ENCODE results near the gene MAGEA6. TPM values are rescaled to one million over a fixed set of nuclear protein-coding genes. Genes with fewer than 3 reads are reported as not detected.
"Not testable (repeated sequence)": the region's sequence is repeated elsewhere in the genome, so short reads cannot be mapped to it uniquely, and the experiment has no call there.

Gene MAGEA6
- total and polyA plus RNA-seq, 2 donors, result 0.05 TPM; not detected in 1

DNA sequence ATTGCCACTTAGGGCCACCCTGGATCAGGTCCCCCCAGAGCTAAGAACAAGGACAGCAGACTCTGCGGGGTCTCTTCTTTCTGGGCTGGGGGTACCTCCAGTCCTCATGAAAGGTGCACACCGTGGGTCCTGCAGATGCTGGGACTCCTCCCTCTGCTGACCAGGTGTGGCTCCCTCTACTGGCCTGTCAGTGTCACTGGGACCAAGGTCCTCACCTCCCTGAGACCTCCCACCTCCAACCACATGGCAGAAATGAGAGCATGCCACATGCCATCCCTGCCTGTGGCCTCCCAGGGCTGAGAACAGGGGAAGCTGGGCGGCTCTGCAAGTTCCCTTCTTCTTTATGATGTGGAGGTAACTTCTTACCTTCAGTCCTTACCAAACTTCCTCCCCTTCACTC lies 17.6 kb upstream of the MAGEA6 start:
- not testable (repeated sequence) for H3K27ac ChIP-seq (ENCODE audit: low read depth in 1 of 2, low read length in 1 of 2); H3K9me3 ChIP-seq (ENCODE audit: control insufficient read depth in 2 of 2, insufficient read depth in 1 of 2, low read length in 1 of 2); H3K4me1 ChIP-seq (ENCODE audit: control insufficient read depth in 2 of 2, insufficient read depth in 2 of 2, low read length in 2 of 2); DNase-seq (ENCODE audit: low read depth in 6 of 9, low spot score in 9 of 9); H3K27me3 ChIP-seq (ENCODE audit: control insufficient read depth in 2 of 2, insufficient read depth in 1 of 2, low read length in 1 of 2); H3K36me3 ChIP-seq (ENCODE audit: control insufficient read depth in 2 of 2, insufficient read depth in 2 of 2, low read length in 1 of 2); H3K4me3 ChIP-seq (ENCODE audit: low read length in 2 of 2)
- no CpG with 5 or more reads among the region's 3 CpGs for WGBS

DNA sequence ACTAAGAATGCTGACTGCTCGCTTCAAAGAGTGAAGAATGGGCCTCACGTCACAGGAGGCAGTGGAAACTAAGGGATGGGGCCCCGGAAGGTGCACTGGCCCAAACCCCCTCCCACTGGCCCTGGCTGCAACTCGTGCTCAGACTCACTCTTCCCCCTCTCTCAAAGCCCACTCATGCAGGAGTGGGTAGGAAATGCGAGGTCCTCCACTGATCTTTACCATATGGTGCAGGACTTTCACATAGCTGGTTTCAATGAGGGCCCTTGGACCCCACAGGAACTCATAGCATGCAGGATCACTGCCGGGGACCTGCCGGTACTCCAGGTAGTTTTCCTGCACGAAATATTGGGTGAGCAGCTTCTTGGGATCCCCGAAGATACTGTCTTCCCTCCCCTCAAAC lies 2.9 kb downstream of the MAGEA6 start:
- not testable (repeated sequence) for DNase-seq (ENCODE audit: low read depth in 6 of 9, low spot score in 9 of 9)
- WGBS, result 86% methylated on average over 9 of the region's 9 CpGs

DNA sequence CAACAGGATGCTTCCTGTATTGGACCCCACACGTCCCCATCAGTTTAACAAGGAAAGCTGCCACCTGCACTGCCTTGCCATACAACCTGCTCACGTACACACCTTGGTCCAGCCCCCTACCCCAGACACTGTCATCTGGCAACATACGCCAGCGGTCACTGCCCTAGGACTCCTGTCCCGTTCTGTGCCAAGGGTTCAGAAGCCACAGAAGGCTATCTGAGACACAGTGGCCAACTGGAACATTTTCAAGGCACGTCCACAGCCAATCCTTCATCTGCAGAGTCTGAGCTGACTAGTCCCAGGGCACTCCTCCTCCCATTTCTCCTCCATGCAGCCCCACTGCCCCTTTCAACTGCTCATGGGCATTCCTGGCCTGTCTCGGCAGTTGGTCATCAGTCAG lies 7.9 kb downstream of the MAGEA6 start:
- H3K4me1 ChIP-seq (ENCODE audit: control insufficient read depth in 2 of 2, insufficient read depth in 2 of 2, low read length in 2 of 2); H3K27me3 ChIP-seq (ENCODE audit: control insufficient read depth in 2 of 2, insufficient read depth in 1 of 2, low read length in 1 of 2); DNase-seq (ENCODE audit: low read depth in 6 of 9, low spot score in 9 of 9); H3K4me3 ChIP-seq (ENCODE audit: low read length in 2 of 2); H3K9me3 ChIP-seq (ENCODE audit: control insufficient read depth in 2 of 2, insufficient read depth in 1 of 2, low read length in 1 of 2); H3K27ac ChIP-seq (ENCODE audit: low read depth in 1 of 2, low read length in 1 of 2); H3K36me3 ChIP-seq (ENCODE audit: control insufficient read depth in 2 of 2, insufficient read depth in 2 of 2, low read length in 1 of 2): not testable (repeated sequence)
- WGBS, result 92% methylated on average over 3 of the region's 7 CpGs

More for the DNA sequence above, 2.9 kb downstream of the MAGEA6 start:
- not testable (repeated sequence) for H3K27ac ChIP-seq (ENCODE audit: low read depth in 1 of 2, low read length in 1 of 2); H3K36me3 ChIP-seq (ENCODE audit: control insufficient read depth in 2 of 2, insufficient read depth in 2 of 2, low read length in 1 of 2); H3K27me3 ChIP-seq (ENCODE audit: control insufficient read depth in 2 of 2, insufficient read depth in 1 of 2, low read length in 1 of 2); H3K9me3 ChIP-seq (ENCODE audit: control insufficient read depth in 2 of 2, insufficient read depth in 1 of 2, low read length in 1 of 2); H3K4me1 ChIP-seq (ENCODE audit: control insufficient read depth in 2 of 2, insufficient read depth in 2 of 2, low read length in 2 of 2); H3K4me3 ChIP-seq (ENCODE audit: low read length in 2 of 2)

DNA sequence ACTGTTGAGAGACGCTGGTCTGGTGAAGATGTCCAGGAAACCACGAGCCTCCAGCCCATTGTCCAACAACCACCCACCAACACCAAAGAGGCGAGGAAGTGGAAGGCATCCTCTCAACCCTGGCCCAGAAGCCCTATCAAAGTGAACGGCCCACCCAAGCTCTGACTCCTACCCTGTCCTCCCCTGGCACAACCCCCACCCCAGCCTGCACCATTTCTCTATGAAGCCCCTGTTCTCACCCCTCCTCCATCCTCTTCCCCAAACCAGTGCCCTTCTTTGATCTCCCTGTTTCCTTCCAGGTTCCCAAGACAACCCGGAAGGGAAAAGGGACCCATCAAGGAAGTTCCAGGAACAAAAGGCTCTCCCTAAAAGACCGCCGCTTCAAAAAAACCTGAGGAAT lies 9.9 kb downstream of the MAGEA6 start:
- not testable (repeated sequence) for H3K4me1 ChIP-seq (ENCODE audit: control insufficient read depth in 2 of 2, insufficient read depth in 2 of 2, low read length in 2 of 2); H3K27ac ChIP-seq (ENCODE audit: low read depth in 1 of 2, low read length in 1 of 2); DNase-seq (ENCODE audit: low read depth in 6 of 9, low spot score in 9 of 9); H3K4me3 ChIP-seq (ENCODE audit: low read length in 2 of 2); H3K36me3 ChIP-seq (ENCODE audit: control insufficient read depth in 2 of 2, insufficient read depth in 2 of 2, low read length in 1 of 2); H3K9me3 ChIP-seq (ENCODE audit: control insufficient read depth in 2 of 2, insufficient read depth in 1 of 2, low read length in 1 of 2); H3K27me3 ChIP-seq (ENCODE audit: control insufficient read depth in 2 of 2, insufficient read depth in 1 of 2, low read length in 1 of 2)
- 75% methylated on average over 2 of the region's 7 CpGs for WGBS

DNA sequence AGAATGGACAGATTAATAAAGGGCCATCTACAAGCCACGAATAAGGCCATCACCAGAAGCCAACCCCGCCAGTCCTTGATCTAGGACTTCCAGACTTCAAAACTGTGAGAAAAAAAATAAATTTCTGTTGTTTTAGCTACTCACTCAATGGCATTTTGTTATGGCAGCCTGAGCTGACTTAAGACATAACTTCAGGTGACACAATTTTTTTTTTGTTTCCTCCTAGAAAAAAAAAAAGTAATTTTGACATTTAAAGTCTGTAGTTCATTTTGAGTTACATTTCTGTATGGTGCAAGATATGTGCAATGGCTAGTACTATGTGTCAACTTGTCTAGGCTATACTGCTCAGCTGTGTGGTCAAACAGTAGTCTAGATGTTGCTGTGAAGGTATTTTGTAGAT lies 10.6 kb downstream of the MAGEA6 start, which contains the start of gene CSAG3:
CSAG3 (plus strand) TSS at position 301 of the 400 bp plus-strand sequence.
- H3K36me3 ChIP-seq (ENCODE audit: control insufficient read depth in 2 of 2, insufficient read depth in 2 of 2, low read length in 1 of 2); H3K27me3 ChIP-seq (ENCODE audit: control insufficient read depth in 2 of 2, insufficient read depth in 1 of 2, low read length in 1 of 2); DNase-seq (ENCODE audit: low read depth in 6 of 9, low spot score in 9 of 9); H3K4me3 ChIP-seq (ENCODE audit: low read length in 2 of 2); H3K4me1 ChIP-seq (ENCODE audit: control insufficient read depth in 2 of 2, insufficient read depth in 2 of 2, low read length in 2 of 2); H3K27ac ChIP-seq (ENCODE audit: low read depth in 1 of 2, low read length in 1 of 2); H3K9me3 ChIP-seq (ENCODE audit: control insufficient read depth in 2 of 2, insufficient read depth in 1 of 2, low read length in 1 of 2): not testable (repeated sequence)
- no CpG with 5 or more reads among the region's 2 CpGs for WGBS

DNA sequence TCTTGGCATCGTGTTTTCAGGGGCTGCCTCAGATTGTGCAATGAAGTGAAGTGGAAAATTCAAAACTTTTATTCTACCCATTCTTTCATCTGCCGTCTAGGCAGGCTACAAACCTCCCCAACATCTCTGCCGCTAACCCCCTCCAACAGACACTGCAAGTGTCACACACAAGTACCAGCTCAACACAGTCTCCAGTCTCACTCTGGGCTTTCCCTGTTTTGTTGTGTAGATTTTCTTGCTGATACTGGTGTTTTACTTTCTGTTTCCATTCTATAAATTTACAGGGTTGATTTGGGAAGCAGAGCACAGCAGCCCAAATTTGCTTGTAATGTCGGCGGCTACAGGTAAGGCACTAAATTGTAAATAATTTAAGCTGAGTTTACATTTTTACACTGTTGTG lies 14.6 kb downstream of the MAGEA6 start:
- not testable (repeated sequence) for H3K27ac ChIP-seq (ENCODE audit: low read depth in 1 of 2, low read length in 1 of 2); H3K4me3 ChIP-seq (ENCODE audit: low read length in 2 of 2); DNase-seq (ENCODE audit: low read depth in 6 of 9, low spot score in 9 of 9); H3K4me1 ChIP-seq (ENCODE audit: control insufficient read depth in 2 of 2, insufficient read depth in 2 of 2, low read length in 2 of 2); H3K36me3 ChIP-seq (ENCODE audit: control insufficient read depth in 2 of 2, insufficient read depth in 2 of 2, low read length in 1 of 2); H3K27me3 ChIP-seq (ENCODE audit: control insufficient read depth in 2 of 2, insufficient read depth in 1 of 2, low read length in 1 of 2); H3K9me3 ChIP-seq (ENCODE audit: control insufficient read depth in 2 of 2, insufficient read depth in 1 of 2, low read length in 1 of 2)
- WGBS, result no CpG with 5 or more reads among the region's 5 CpGs

DNA sequence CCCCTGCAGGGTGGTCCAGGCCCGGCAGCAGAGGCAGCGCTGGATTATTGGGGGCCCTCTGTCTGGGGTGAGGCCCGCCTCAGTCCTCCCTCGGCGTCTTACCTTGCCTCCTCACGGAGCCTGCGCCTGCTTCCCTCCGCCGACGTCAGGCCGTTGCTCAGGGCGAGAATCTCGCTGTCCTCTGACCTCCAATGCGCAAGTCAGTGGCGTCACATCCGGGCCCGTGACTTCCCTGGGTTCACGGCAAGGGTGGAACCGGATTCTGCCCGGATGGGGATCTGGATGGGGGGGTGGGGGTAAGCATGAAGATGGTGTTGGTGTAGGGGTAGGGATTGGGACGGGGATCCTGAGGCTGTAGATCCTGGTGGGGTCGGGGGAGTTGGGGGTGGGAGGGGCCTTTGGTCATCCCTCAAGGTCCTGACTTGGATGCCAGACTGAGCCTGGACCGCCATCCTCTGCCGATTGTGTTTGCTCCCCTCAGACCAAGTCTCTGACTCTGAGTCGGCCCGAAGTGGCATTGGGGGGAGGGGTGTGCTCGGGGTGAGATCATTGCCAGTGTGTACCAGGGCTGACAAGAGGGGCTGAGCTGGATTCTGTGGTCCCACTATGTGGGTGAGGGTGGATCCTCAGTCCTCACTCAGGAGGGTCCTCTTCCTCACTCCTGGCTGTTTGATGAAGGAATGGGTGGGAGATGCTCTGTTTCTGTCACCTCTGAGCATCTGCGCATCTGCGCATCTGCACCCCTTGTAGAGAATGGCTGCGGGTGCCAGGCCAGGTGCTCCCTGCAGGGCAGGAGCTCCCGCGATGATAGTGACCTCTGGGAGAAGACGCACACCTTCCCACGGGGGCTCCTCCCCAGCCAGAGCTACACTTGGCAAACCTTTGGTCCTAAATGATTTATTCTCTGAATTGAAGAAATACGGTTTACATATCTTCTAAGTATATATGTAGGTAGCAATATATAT lies 15.5 kb downstream of the MAGEA6 start, which contains the start of gene MAGEA2:
MAGEA2 (minus strand) TSS at position 157 of the 965 bp plus-strand sequence. CDS start 2,479 bp downstream, outside the sequence.
- not testable (repeated sequence) for H3K4me1 ChIP-seq (ENCODE audit: control insufficient read depth in 2 of 2, insufficient read depth in 2 of 2, low read length in 2 of 2); H3K36me3 ChIP-seq (ENCODE audit: control insufficient read depth in 2 of 2, insufficient read depth in 2 of 2, low read length in 1 of 2); H3K4me3 ChIP-seq (ENCODE audit: low read length in 2 of 2); H3K27ac ChIP-seq (ENCODE audit: low read depth in 1 of 2, low read length in 1 of 2); H3K9me3 ChIP-seq (ENCODE audit: control insufficient read depth in 2 of 2, insufficient read depth in 1 of 2, low read length in 1 of 2); H3K27me3 ChIP-seq (ENCODE audit: control insufficient read depth in 2 of 2, insufficient read depth in 1 of 2, low read length in 1 of 2); DNase-seq (ENCODE audit: low read depth in 6 of 9, low spot score in 9 of 9)
- WGBS, result no CpG with 5 or more reads among the region's 35 CpGs

DNA sequence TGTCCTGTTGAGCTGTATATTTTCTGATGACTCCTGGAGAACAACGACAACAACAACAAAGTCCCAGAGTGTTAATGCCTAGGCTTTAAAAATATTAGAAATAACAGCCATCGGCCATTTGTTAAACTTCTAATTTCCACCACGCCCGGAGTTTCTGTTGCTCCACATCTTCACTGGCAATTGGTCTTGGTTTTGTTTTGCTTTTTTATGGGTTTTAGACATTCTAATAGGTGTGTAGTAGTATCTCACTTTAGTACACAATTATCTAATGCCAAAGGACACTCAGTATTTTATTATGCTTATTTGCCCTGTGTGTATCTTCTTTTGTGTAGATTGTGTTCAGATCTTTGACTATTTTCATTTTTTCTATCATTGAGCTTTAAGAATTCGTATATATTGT lies 30.9 kb downstream of the MAGEA6 start:
- Histone ChIP-seq H3K4me1 (ENCODE audit: control insufficient read depth in 2 of 2, insufficient read depth in 2 of 2, low read length in 2 of 2) (no peaks in the 10 kb centered on the region), H3K36me3 (ENCODE audit: control insufficient read depth in 2 of 2, insufficient read depth in 2 of 2, low read length in 1 of 2) (no peaks in the 10 kb centered on the region), H3K27me3 (ENCODE audit: control insufficient read depth in 2 of 2, insufficient read depth in 1 of 2, low read length in 1 of 2) (no peaks in the 10 kb centered on the region), H3K27ac (ENCODE audit: low read depth in 1 of 2, low read length in 1 of 2) (no peak overlapping the region), H3K4me3 (ENCODE audit: low read length in 2 of 2) (no peak overlapping the region), H3K9me3 (ENCODE audit: control insufficient read depth in 2 of 2, insufficient read depth in 1 of 2, low read length in 1 of 2) (no peaks in the 10 kb centered on the region)
- 96% methylated on average over 5 of the region's 5 CpGs for WGBS
- DNase-seq (ENCODE audit: low read depth in 6 of 9, low spot score in 9 of 9), result no peak

DNA sequence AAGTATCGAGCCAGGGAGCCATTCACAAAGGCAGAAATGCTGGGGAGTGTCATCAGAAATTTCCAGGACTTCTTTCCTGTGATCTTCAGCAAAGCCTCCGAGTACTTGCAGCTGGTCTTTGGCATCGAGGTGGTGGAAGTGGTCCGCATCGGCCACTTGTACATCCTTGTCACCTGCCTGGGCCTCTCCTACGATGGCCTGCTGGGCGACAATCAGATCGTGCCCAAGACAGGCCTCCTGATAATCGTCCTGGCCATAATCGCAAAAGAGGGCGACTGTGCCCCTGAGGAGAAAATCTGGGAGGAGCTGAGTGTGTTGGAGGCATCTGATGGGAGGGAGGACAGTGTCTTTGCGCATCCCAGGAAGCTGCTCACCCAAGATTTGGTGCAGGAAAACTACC lies 33.0 kb downstream of the MAGEA6 start:
- WGBS, result 98% methylated on average over 12 of the region's 12 CpGs
- H3K9me3 ChIP-seq (ENCODE audit: control insufficient read depth in 2 of 2, insufficient read depth in 1 of 2, low read length in 1 of 2); H3K27ac ChIP-seq (ENCODE audit: low read depth in 1 of 2, low read length in 1 of 2); H3K4me1 ChIP-seq (ENCODE audit: control insufficient read depth in 2 of 2, insufficient read depth in 2 of 2, low read length in 2 of 2); H3K27me3 ChIP-seq (ENCODE audit: control insufficient read depth in 2 of 2, insufficient read depth in 1 of 2, low read length in 1 of 2); H3K36me3 ChIP-seq (ENCODE audit: control insufficient read depth in 2 of 2, insufficient read depth in 2 of 2, low read length in 1 of 2); DNase-seq (ENCODE audit: low read depth in 6 of 9, low spot score in 9 of 9); H3K4me3 ChIP-seq (ENCODE audit: low read length in 2 of 2): not testable (repeated sequence)
